OCI-LY3 (cell line): ENCODE data around the gene ABCD3.
"Not testable (repeated sequence)": the region's sequence is repeated elsewhere in the genome, so short reads cannot be mapped to it uniquely, and the experiment has no call there.

Source experiments
- EZH2phosphoT487 ChIP-seq: fragments of 200-600 bp; shearing (Covaris generic); IDR thresholded peaks from 2 replicates; pipeline ENCODE4 v1.6.1; 2018; ENCODE audit warnings: antibody characterized with exemption, mixed run types, low read depth
- TF ChIP-seq, protein P1 (sequence below): fragments of 200-600, 300-600 bp; sonication (generic); IDR thresholded peaks from 2 replicates; pipeline ENCODE4 v1.5.1; 2014; ENCODE audit warnings: antibody characterized with exemption, low read length, low read depth

DNA sequence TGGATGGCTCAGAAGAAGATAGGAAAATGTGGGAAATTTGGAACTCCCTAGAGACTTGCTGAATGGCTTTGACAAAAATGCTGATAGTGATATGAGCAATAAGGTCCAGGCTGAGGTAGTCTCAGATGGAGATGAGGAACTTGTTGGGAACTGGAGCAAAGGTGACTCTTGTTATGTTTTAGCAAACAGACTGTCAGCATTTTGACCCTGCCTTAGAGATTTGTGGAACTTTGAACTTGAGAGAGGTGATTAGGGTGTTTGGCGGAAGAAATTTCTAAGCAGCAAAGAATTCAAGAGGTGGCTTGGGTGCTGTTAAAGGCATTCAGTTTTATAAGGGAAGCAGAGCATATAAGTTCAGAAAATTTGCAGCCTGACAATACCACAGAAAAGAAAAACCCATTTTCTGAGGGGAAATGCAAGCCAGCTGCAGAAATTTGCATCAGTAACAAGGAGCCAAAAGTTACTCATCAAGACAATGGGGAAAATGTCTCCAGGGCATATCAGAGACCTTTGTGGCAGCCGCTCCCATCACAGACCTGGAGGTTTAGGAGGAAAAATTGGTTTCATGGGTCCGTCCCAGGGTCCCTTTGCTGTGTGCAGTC, 10.8 kb downstream of the ABCD3 start:
- TF ChIP-seq, protein P1, sequence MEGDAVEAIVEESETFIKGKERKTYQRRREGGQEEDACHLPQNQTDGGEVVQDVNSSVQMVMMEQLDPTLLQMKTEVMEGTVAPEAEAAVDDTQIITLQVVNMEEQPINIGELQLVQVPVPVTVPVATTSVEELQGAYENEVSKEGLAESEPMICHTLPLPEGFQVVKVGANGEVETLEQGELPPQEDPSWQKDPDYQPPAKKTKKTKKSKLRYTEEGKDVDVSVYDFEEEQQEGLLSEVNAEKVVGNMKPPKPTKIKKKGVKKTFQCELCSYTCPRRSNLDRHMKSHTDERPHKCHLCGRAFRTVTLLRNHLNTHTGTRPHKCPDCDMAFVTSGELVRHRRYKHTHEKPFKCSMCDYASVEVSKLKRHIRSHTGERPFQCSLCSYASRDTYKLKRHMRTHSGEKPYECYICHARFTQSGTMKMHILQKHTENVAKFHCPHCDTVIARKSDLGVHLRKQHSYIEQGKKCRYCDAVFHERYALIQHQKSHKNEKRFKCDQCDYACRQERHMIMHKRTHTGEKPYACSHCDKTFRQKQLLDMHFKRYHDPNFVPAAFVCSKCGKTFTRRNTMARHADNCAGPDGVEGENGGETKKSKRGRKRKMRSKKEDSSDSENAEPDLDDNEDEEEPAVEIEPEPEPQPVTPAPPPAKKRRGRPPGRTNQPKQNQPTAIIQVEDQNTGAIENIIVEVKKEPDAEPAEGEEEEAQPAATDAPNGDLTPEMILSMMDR: not testable (repeated sequence)
- not testable (repeated sequence) for TF ChIP-seq EZH2phosphoT487
